Heart left ventricle (tissue), 16 donors: ENCODE data around the gene MKLN1. TPM values are rescaled to one million over a fixed set of nuclear protein-coding genes. Genes with fewer than 3 reads are reported as not detected.
"Not testable (repeated sequence)": the region's sequence is repeated elsewhere in the genome, so short reads cannot be mapped to it uniquely, and the experiment has no call there.

Experiments used
- ATAC-seq, 4 donors: fragments of 200-7000 bp; cut with Tn5 transposase; one replicate each; pipeline ENCODE4 v1.9.1; 2020 to 2022; ENCODE audit warnings: moderate library complexity in 4 of 4, mild to moderate bottlenecking in 3 of 4, moderate number of reproducible peaks in 1 of 4
- DNase-seq, 5 donors: peaks; one replicate each; pipeline ENCODE4 v3.0.0-alpha.2; 2020
- H3K27ac ChIP-seq, 12 donors: fragments of 200-600 bp; sonication (generic) in 4 of 12; one replicate each; pipeline versions ENCODE4 v1.5.0 to v1.8.0; 2016 to 2022; ENCODE audit warnings: mild to moderate bottlenecking in 2 of 12
- H3K27me3 ChIP-seq, 9 donors: fragments of 200-600 bp; sonication (generic) in 2 of 9; one replicate each; pipeline versions ENCODE4 v1.5.1 to v1.8.0; 2016 to 2022; ENCODE audit warnings: mild to moderate bottlenecking in 3 of 9
- H3K36me3 ChIP-seq, 9 donors: fragments of 200-600 bp; sonication (generic) in 2 of 9; one replicate each; pipeline versions ENCODE4 v1.5.0 to v1.8.0; 2018 to 2022; ENCODE audit warnings: mild to moderate bottlenecking in 2 of 9
- H3K4me1 ChIP-seq, 12 donors: fragments of 200-600 bp; sonication (generic) in 4 of 12; one replicate each; pipeline versions ENCODE4 v1.5.0 to v1.8.0; 2016 to 2022; ENCODE audit warnings: mild to moderate bottlenecking in 3 of 12
- H3K4me3 ChIP-seq, 12 donors: fragments of 200-600 bp; sonication (generic) in 4 of 12; one replicate each; pipeline versions ENCODE4 v1.5.0 to v1.8.0; 2017 to 2022; ENCODE audit warnings: mild to moderate bottlenecking in 9 of 12, moderate library complexity in 4 of 12
- H3K9me3 ChIP-seq, 12 donors: fragments of 200-600 bp; sonication (generic) in 4 of 12; one replicate each; pipeline versions ENCODE4 v1.5.0 to v1.8.0; 2016 to 2022; ENCODE audit warnings: mild to moderate bottlenecking in 1 of 12
- POLR2A ChIP-seq, 2 donors: fragments of 450-650 bp; IDR thresholded peaks; one replicate each; pipeline ENCODE4 v1.6.1; 2017; ENCODE audit warnings: antibody characterized with exemption in 2 of 2, mild to moderate bottlenecking in 2 of 2, moderate library complexity in 2 of 2
- whole genome bisulfite sequencing, 4 donors: extraction: QIAGEN DNeasy Blood & Tissue Kit in 2 of 4; methylation state at CpG; one replicate each; pipeline versions ENCODE4 v1.1.5 to v1.1.7; 2013 to 2018; 5-methylcytosine and 5-hydroxymethylcytosine counted together
- intact Hi-C, 10 donors: fragments of 100-400 bp; cut with DNase I; formaldehyde crosslinking; loops; one replicate each; pipeline versions ENCODE4 v1.11.1 to v1.14.2; 2022
- polyA plus RNA-seq, 2 donors: library from polyadenylated mRNA; stranded (reverse); fragments of 200-250 nt; gene quantifications; one replicate each; pipeline ENCODE4 v1.2.3, GENCODE V29; 2013
- total RNA-seq, 9 donors: library from RNA; depleted of rRNA in 2 of 9; stranded (reverse); fragments of >200 nt in 2 of 9; fragmentation: NEBNext Ultra II Directional in 3 of 9; extraction: Animal tissue kit (Norgen Biotek cat#: 25700) in 3 of 9; gene quantifications; one replicate each; pipeline versions ENCODE4 v1.1.0 to v1.2.4, GENCODE V29; 2016 to 2023
- TF ChIP-seq, protein P1 (sequence below), 12 donors: fragments of 200-600 bp; sonication (generic) in 4 of 12; IDR thresholded peaks; one replicate each; pipeline versions ENCODE4 v1.5.0 to v1.8.0; 2018 to 2022; ENCODE audit warnings: antibody characterized with exemption in 12 of 12, mild to moderate bottlenecking in 5 of 12
- donor health status: ischemic (EF 13 %, LVEDD 7.1; RV severe dilation, severe dysfunction).
- donor health status: healthy with polysubstance abuse.
- donor health status: DM: no; HTN: yes; CAD: no.
- donor health status: DM: no; HTN: no; CAD: no.
- donor health status: ischemic (EF 25% LVEDD 6.9; RV normal size, moderate dysfunction).
- donor health status: ischemic (EF 25% LVEDD 5.7; RV mildly dilated, moderate dysfunction).
- donor health status: healthy.
- donor health status: DM: yes; HTN: yes; CAD: no.
- donor health status: ischemic (EF 35%, LVEDD 5.7; RV mildly dilated, moderate dysfunction).
- donor health status: nonischemic (EF 11% LVEDD 7.7; RV severe dilation, severe dysfunction).
- donor health status: DM: yes; HTN: yes; CAD: no.
- donor health status: PGD.
- donor health status: ischemic (EF 29% LVEDD 5.4; RV normal size, mild dysfunction).
- donor health status: nonischemic (EF 23%, LVEDD 6.1; RV moderate dilation, normal function).

Gene MKLN1
- total and polyA plus RNA-seq, 11 donors: 11.5 to 49.7 (median 37.6) TPM

DNA sequence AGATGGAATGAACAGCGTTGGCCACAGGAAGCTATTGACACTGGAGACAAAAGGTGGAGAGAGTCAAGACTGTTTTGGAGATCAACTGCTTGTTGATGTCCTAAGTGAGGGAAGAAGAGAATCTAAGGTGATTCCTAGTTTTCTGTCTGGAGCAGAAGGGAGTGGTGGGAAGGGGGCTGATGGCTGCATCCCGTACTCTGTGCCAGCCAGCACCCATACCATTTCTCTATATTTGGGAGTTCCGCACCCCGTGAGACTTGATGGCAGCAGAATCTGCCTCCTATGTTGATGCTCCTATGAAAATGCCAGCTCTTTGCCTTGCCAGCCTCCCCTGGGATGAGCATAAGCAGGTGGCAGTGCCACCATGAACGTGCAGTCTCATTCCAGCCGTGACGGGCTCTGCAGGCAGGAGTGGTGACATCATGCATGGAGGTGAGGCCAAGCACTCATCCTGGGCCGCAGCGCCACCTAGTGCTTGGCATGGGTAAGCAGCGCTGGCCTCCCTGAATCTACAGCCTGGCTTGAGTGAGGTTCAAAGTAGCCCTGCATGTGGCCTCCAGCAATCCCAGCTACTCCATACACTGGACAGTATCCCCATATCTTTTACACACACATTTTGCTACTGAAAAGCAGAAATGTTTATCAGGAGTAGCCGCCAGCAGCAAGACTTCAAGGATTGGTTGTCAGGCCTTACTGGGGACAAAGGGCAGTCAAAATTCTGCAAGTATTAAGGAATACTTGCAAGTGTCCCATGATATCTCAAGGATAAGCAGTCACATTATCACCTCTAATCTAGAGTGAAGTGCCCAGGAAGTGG is 185.8 kb downstream of the MKLN1 start:
- Histone ChIP-seq H3K9me3 (no peaks in the 10 kb centered on the region), H3K36me3 (peaks cover 0 to 25% (median 19%) of the 10 kb centered on the region in 9 donors), H3K27me3 (no peaks in the 10 kb centered on the region), H3K4me1 (peaks cover 0 to 59% (median 37%) of the 10 kb centered on the region in 12 donors), H3K27ac (peak overlapping the region; percentile 7 to 77 (median 45)), H3K4me3 (no peak overlapping the region)
- peak; percentile 83 to 93 (median 90) for ATAC-seq
- peak; percentile 85 to 91 (median 88) for DNase-seq
- intact Hi-C loops: loop anchor here in 3 of 10 donors (5.0 kb wide), 3 partner anchors 34 to 44 kb away; partner anchors contain the start of gene PODXL (in 1 of the 3)
- no peak for TF ChIP-seq POLR2A (IDR thresholded peaks at IDR 0.05)
- TF ChIP-seq, protein P1, sequence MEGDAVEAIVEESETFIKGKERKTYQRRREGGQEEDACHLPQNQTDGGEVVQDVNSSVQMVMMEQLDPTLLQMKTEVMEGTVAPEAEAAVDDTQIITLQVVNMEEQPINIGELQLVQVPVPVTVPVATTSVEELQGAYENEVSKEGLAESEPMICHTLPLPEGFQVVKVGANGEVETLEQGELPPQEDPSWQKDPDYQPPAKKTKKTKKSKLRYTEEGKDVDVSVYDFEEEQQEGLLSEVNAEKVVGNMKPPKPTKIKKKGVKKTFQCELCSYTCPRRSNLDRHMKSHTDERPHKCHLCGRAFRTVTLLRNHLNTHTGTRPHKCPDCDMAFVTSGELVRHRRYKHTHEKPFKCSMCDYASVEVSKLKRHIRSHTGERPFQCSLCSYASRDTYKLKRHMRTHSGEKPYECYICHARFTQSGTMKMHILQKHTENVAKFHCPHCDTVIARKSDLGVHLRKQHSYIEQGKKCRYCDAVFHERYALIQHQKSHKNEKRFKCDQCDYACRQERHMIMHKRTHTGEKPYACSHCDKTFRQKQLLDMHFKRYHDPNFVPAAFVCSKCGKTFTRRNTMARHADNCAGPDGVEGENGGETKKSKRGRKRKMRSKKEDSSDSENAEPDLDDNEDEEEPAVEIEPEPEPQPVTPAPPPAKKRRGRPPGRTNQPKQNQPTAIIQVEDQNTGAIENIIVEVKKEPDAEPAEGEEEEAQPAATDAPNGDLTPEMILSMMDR (IDR thresholded peaks at IDR 0.05): peak; percentile 92 to 99 (median 95)
- 38 to 39% (median 38%) methylated on average over 11 of the region's 11 CpGs for WGBS, 4 donors

DNA sequence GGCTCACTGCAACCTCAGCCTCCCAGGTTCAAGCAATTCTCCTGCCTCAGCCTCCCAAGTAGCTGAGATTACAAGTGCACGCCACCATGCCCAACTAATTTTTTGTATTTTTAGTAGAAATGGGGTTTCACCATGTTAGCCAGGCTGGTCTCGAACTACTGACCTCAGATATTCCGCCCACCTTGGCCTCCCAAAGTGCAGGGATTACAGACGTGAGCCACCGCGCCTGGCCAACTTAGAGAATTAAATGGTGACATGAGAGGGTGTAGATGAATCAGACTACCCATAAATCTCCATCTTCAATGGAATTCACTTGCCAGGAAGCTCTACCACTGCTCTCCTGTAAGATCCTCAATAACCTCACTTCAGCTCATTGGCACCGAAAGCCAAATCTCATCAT is 187.8 kb downstream of the MKLN1 start:
- H3K27me3 ChIP-seq, H3K36me3 ChIP-seq, ATAC-seq, intact Hi-C loops, H3K9me3 ChIP-seq, H3K4me3 ChIP-seq: not testable (repeated sequence)
- Histone ChIP-seq H3K27ac (peak overlapping the region in 1 of 12 donors; percentile 77), H3K4me1 (peaks cover 0 to 71% (median 41%) of the 10 kb centered on the region in 12 donors)
- 92 to 96% (median 93%) methylated on average over 7 of the region's 7 CpGs for WGBS, 4 donors
- DNase-seq: peak in 1 of 5 donors; percentile 6

DNA sequence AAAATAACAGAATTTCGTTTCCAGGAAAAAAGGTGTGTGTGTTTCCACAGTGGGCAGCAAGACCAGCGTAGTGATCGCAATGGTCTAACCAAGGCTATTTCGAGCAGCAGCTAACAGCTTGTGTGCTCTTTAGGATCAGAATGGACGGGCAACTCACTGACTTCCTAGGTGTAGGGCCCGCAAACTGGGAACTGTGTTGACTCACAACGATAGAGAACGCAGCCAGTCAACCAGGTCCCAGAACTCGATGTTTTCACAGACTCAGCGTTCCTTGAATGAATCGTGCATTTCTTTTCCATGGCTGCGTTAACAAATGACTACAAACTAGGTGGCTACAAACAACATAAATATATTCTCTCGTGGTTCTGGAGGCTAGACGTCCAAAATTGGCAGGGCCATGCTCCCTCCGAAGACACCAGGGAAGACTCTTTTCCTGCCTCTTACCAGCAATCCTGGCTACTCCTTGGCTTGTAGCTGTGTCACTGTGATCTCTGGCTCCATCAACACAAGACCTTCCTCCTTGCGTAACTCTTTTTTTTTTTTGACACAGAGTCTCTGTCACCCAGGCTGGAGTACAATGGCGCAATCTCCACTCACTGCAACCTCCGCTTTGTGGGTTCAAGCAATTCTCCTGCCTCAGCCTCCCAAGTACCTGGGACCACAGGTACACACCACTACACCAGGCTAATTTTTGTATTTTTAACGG is 189.7 kb downstream of the MKLN1 start:
- ATAC-seq: no peak
- peaks cover 0 to 73% (median 38%) of the 10 kb centered on the region in 12 donors for H3K4me1 ChIP-seq
- no peak for TF ChIP-seq POLR2A (IDR thresholded peaks at IDR 0.05)
- TF ChIP-seq, protein P1 (IDR thresholded peaks at IDR 0.05): no peak
- H3K9me3 ChIP-seq: no peaks in the 10 kb centered on the region
- no peaks in the 10 kb centered on the region for H3K36me3 ChIP-seq
- no peak for DNase-seq
- intact Hi-C loops: no loop called here
- WGBS, 4 donors: 85 to 89% (median 87%) methylated on average over 19 of the region's 19 CpGs
- H3K4me3 ChIP-seq: no peak overlapping the region
- no peaks in the 10 kb centered on the region for H3K27me3 ChIP-seq
- H3K27ac ChIP-seq: peak overlapping the region in 8 of 12 donors; percentile 8 to 83 (median 73)

DNA sequence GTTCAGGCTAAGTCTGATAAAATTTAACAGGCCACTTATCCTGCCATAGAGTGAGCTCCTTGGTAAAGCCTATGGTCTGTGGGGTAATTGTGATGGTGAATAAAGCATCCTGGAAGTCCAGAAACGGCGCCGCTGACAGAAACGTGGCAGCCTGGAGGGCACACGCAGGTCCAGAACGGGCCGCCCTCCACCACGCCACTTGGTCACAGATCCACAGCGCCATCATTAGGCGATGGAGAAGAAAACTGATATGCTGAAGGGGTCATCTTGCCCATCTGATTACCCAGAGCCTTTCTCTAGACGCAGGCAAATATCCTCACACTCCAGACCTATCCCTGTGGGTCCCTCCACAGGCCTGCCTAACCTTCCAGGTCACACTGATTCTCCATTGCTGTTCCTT is 190.9 kb downstream of the MKLN1 start:
- H3K9me3 ChIP-seq: no peaks in the 10 kb centered on the region
- H3K27me3 ChIP-seq: no peaks in the 10 kb centered on the region
- no peak overlapping the region for H3K4me3 ChIP-seq
- DNase-seq (no peak), ATAC-seq (no peak)
- peaks cover 0 to 74% (median 40%) of the 10 kb centered on the region in 12 donors for H3K4me1 ChIP-seq
- 74 to 85% (median 81%) methylated on average over 11 of the region's 11 CpGs for WGBS, 4 donors
- no peaks in the 10 kb centered on the region for H3K36me3 ChIP-seq
- peak overlapping the region; percentile 0 to 83 (median 68) for H3K27ac ChIP-seq
- intact Hi-C loops: loop anchor here in 1 of 10 donors (2.0 kb wide), 1 partner anchor 22 kb away; no protein-coding TSS in a partner anchor
- TF ChIP-seq POLR2A (IDR thresholded peaks at IDR 0.05): no peak
- TF ChIP-seq, protein P1 (IDR thresholded peaks at IDR 0.05): no peak
